ENCODE measurements around the gene NDUFB4. TPM values are rescaled to one million over a fixed set of nuclear protein-coding genes. Genes with fewer than 3 reads are reported as not detected.

Gene NDUFB4
- total and polyA plus RNA-seq, 9 of the 15 experiments (the other 6 are each of a cell fraction or from before 2014, with no cell fraction given): 124 to 670 (median 227) TPM

DNA sequence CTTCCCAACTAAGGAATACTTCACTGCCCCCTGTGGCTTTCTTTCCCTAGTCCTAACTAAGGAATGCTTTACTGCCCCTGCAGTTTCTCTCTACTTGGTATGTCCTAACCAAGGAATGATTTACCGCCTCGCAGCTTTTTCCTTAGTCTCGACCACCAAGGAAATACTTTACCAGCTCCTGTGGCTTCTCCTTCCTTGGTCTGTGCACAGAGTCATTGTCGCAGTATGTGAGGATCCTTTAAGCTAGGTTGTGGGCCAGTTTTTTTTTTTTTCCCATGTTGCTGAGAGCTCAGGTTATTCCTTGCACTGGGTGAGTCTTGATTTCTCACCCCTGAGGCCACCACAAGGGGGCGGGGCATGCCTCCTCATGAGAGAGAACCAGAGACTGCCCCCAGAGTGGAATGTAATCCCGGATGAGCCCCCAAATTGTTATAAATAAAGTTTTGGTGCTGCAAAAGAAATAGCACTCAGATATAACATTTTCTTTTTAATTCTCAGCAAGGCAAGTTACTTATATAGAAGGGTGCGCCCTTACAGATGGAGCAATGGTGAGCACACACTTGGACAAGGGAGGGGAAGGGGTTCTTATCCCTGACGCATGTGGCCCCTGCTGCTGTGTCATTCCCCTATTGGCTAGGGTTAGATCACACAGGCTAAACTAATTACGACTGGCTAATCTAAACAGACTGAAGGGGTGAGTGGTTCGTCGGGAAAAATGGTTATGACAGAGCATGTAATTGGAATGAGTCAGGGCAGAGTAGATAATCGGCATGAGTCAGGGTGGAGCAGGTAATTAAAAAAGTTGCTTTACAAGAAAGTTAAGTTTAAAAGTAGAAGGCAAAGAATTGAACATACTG is 27.0 kb downstream of the NDUFB4 start (continued):
- TF ChIP-seq, protein P1, sequence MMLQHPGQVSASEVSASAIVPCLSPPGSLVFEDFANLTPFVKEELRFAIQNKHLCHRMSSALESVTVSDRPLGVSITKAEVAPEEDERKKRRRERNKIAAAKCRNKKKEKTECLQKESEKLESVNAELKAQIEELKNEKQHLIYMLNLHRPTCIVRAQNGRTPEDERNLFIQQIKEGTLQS (IDR thresholded peaks at IDR 0.05): peak; percentile 92
- TF ChIP-seq, protein P1 (CRISPR knock-in tag; conservative IDR thresholded peaks at IDR 0.05): no peak
- TF ChIP-seq, protein P2, sequence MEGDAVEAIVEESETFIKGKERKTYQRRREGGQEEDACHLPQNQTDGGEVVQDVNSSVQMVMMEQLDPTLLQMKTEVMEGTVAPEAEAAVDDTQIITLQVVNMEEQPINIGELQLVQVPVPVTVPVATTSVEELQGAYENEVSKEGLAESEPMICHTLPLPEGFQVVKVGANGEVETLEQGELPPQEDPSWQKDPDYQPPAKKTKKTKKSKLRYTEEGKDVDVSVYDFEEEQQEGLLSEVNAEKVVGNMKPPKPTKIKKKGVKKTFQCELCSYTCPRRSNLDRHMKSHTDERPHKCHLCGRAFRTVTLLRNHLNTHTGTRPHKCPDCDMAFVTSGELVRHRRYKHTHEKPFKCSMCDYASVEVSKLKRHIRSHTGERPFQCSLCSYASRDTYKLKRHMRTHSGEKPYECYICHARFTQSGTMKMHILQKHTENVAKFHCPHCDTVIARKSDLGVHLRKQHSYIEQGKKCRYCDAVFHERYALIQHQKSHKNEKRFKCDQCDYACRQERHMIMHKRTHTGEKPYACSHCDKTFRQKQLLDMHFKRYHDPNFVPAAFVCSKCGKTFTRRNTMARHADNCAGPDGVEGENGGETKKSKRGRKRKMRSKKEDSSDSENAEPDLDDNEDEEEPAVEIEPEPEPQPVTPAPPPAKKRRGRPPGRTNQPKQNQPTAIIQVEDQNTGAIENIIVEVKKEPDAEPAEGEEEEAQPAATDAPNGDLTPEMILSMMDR (IDR thresholded peaks at IDR 0.05 in 2 of 3, conservative IDR thresholded peaks at IDR 0.05 in 1 of 3; ENCODE audit: insufficient read depth in 2 of 3, low read depth in 1 of 3, low read length in 3 of 3): peak; percentile 57 to 65 (median 60)
- TF ChIP-seq, protein P3, sequence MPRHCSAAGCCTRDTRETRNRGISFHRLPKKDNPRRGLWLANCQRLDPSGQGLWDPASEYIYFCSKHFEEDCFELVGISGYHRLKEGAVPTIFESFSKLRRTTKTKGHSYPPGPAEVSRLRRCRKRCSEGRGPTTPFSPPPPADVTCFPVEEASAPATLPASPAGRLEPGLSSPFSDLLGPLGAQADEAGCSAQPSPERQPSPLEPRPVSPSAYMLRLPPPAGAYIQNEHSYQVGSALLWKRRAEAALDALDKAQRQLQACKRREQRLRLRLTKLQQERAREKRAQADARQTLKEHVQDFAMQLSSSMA (CRISPR knock-in tag; IDR thresholded peaks at IDR 0.05): no peak
- TF ChIP-seq FOS (IDR thresholded peaks at IDR 0.05; ENCODE audit: extremely low read depth, insufficient read length) (peak; percentile 32), ATF7 (IDR thresholded peaks at IDR 0.05) (peak; percentile 48; the same call in 1 of the 2 replicates), SMC3 (conservative IDR thresholded peaks at IDR 0.05; ENCODE audit: insufficient read depth, low read depth, low read length) (peak; percentile 55), PHF20 (IDR thresholded peaks at IDR 0.05; ENCODE audit: partially characterized antibody) (no peak), TCF3 (CRISPR knock-in tag; IDR thresholded peaks at IDR 0.05) (peak; percentile 32), DPF2 (IDR thresholded peaks at IDR 0.05) (peak; percentile 91), KDM4B (IDR thresholded peaks at IDR 0.05; ENCODE audit: borderline replicate concordance in 2 of 2, low read depth in 1 of 2) (no peak), SIRT6 (IDR thresholded peaks at IDR 0.05; ENCODE audit: low read depth, low read length) (no peak), ELF2 (CRISPR knock-in tag; IDR thresholded peaks at IDR 0.05) (no peak), ZNF584 (CRISPR knock-in tag; IDR thresholded peaks at IDR 0.05; ENCODE audit: low read depth) (peak; percentile 68; the same call in 1 of the 2 replicates), C11orf30 (IDR thresholded peaks at IDR 0.05; ENCODE audit: low read depth) (peak; percentile 67), ZNF384 (IDR thresholded peaks at IDR 0.05; ENCODE audit: low read depth, low read length) (peak; percentile 85), NFE2 (IDR thresholded peaks at IDR 0.05; ENCODE audit: low read depth) (peak; percentile 61), STAT5A (IDR thresholded peaks at IDR 0.05; ENCODE audit: borderline replicate concordance, low read length) (no peak), HIVEP1 (CRISPR knock-in tag; IDR thresholded peaks at IDR 0.05) (no peak), SLC30A9 (CRISPR knock-in tag; IDR thresholded peaks at IDR 0.05) (no peak), MAFG (tag; conservative IDR thresholded peaks at IDR 0.05) (peak; percentile 70)
- TF ChIP-seq, protein P4, sequence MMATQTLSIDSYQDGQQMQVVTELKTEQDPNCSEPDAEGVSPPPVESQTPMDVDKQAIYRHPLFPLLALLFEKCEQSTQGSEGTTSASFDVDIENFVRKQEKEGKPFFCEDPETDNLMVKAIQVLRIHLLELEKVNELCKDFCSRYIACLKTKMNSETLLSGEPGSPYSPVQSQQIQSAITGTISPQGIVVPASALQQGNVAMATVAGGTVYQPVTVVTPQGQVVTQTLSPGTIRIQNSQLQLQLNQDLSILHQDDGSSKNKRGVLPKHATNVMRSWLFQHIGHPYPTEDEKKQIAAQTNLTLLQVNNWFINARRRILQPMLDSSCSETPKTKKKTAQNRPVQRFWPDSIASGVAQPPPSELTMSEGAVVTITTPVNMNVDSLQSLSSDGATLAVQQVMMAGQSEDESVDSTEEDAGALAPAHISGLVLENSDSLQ (IDR thresholded peaks at IDR 0.05): peak; percentile 29; the same call in 1 of the 2 replicates
- TF ChIP-seq, protein P5, sequence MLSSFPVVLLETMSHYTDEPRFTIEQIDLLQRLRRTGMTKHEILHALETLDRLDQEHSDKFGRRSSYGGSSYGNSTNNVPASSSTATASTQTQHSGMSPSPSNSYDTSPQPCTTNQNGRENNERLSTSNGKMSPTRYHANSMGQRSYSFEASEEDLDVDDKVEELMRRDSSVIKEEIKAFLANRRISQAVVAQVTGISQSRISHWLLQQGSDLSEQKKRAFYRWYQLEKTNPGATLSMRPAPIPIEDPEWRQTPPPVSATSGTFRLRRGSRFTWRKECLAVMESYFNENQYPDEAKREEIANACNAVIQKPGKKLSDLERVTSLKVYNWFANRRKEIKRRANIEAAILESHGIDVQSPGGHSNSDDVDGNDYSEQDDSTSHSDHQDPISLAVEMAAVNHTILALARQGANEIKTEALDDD (IDR thresholded peaks at IDR 0.05): peak; percentile 90

All from K562 (cell line).